SH-SY5Y (cell line): ENCODE data around the gene SUV39H1.

ENCODE experiments used
- GATA2 ChIP-seq: IDR thresholded peaks from 2 replicates; pipeline ENCODE4 v1.6.1; 2011; ENCODE audit warnings: mild to moderate bottlenecking, low read depth, low read length
- GATA3 ChIP-seq: IDR thresholded peaks from 2 replicates; pipeline ENCODE4 v1.6.1; 2011; ENCODE audit warnings: low read depth, mild to moderate bottlenecking, low read length, moderate library complexity

DNA sequence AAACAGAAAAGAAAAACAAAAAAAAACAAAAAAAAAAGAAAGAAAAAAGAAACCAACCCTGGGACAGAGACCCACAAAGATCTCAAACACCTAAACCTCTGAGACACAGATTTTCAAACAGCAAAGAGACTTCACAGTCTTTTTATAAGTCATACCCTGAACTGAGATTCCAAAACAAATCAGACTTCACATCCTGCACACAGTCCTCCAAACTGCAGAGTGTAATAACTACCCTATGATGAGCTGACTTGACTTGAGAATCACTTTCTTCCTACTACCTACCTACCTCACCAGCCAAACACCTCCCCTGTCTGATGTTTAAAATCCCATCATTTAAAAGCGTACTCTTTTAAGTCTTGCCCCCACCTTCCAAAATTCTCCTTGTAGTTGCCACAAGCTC lies 39.8 kb downstream of the SUV39H1 start:
- TF ChIP-seq GATA2 (no peak), GATA3 (no peak)
